Ishikawa (cell line): Measurements from ENCODE around the gene CIC.

Experiments used
- CEBPB ChIP-seq: IDR thresholded peaks from 2 replicates; pipeline ENCODE4 v1.6.1; 2012
- TAF1 ChIP-seq: IDR thresholded peaks from 2 replicates; pipeline ENCODE4 v1.6.1; 2012; ENCODE audit warnings: low read depth, mild to moderate bottlenecking
- TEAD4 ChIP-seq: IDR thresholded peaks from 2 replicates; pipeline ENCODE4 v1.6.1; 2012

DNA sequence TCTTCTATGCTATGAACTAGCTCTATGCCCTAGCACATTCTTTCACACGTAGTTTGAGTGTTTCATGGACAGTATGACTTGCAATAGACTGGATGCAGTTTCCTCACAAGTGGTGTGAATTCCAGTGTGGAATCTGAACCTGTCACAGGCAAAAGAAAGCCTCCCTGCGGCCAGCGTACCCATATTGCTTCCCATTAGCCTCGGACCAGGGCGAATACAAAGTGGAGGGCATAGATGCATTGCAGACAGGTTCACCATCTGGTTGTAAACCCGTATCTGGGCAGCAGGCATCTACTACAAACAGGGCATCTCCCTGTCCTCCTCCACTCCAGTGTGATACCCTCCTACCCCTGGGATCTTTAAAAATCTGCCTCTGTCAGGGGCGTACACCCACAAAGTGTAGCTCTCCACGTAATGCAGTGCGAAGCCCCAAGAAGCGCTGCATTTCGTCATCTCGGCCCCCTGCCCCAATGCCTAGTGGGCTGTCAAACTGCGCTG is 1.4 kb upstream of the CIC start:
- TF ChIP-seq CEBPB (no peak), TAF1 (no peak), TEAD4 (no peak)
